ENCODE data around the gene TECR. TPM values are rescaled to one million over a fixed set of nuclear protein-coding genes. Genes with fewer than 3 reads are reported as not detected.
A peak's percentile ranks its signal among the peaks of the same experiment; 100 is the strongest.

Gene TECR
- total RNA-seq, 2 experiments from 2014 or later: 217 to 232 TPM

- intact Hi-C loops (cut with DNase I, micrococcal nuclease): no loop called here
These were observed 10.0 kb upstream of the TECR start for GRCh38 chr19:14519245-14519859.

GRCh38 chr19:14519860-14520407 is 9.5 kb upstream of the TECR start:
- peaks cover 20% of the 10 kb centered on the region for H3K36me3 ChIP-seq (ENCODE audit: insufficient read depth, low read length)
- H3K9me3 Mint-ChIP-seq: no peaks in the 10 kb centered on the region
- peak overlapping the region; percentile 39 to 89 for H3K27ac ChIP-seq (ENCODE audit: low read depth in 1 of 2, low read length in 2 of 2)
- H3K27me3 ChIP-seq (ENCODE audit: control insufficient read depth in 1 of 2, insufficient read depth in 2 of 2, low read length in 2 of 2): no peaks in the 10 kb centered on the region
- no peak overlapping the region for H3K4me3 ChIP-seq (ENCODE audit: low read length)
- ATAC-seq (ENCODE audit: poor library complexity) (no peak), DNase-seq (peak in 2 of 14 experiments; percentile 51)
- ChIA-PET CTCF (interaction anchor here (0.6 to 1.4 kb wide), 5 partner anchors 9 to 496 kb away, joined by 3 to 5 read pairs (median 3); partner anchors contain the start of gene TECR), POLR2A (interaction anchor here (1.2 to 9.8 kb wide), 5 partner anchors 12 to 1727 kb away, joined by 3 to 430 read pairs (median 4); partner anchors contain the start of gene NDUFB7)
- peak overlapping the region; percentile 100 for H3K4me3 Mint-ChIP-seq
- peaks cover 77% of the 10 kb centered on the region for H3K4me1 Mint-ChIP-seq (ENCODE audit: low read depth)
- no peak for TF ChIP-seq CTCF (IDR thresholded peaks at IDR 0.05)
- H3K27ac Mint-ChIP-seq: peak overlapping the region; percentile 100
- H3K4me1 ChIP-seq (ENCODE audit: insufficient read depth, low read length): peaks cover 88% of the 10 kb centered on the region
- no peaks in the 10 kb centered on the region for H3K27me3 Mint-ChIP-seq
- no peaks in the 10 kb centered on the region for H3K9me3 ChIP-seq (ENCODE audit: control insufficient read depth in 1 of 2, insufficient read depth in 1 of 2, low read length in 2 of 2)
- intact Hi-C loops (cut with DNase I, micrococcal nuclease): loop anchor here in 1 of 2 experiments (5.0 kb wide), 1 partner anchor 673 kb away; no protein-coding TSS in a partner anchor
- peaks cover 42% of the 10 kb centered on the region for H3K36me3 Mint-ChIP-seq (ENCODE audit: low read depth)

More at GRCh38 chr19:14519245-14519859, 10.0 kb upstream of the TECR start:
- no peaks in the 10 kb centered on the region for H3K9me3 ChIP-seq (ENCODE audit: control insufficient read depth in 1 of 2, insufficient read depth in 1 of 2, low read length in 2 of 2)
- H3K27ac ChIP-seq (ENCODE audit: low read depth in 1 of 2, low read length in 2 of 2): peak overlapping the region; percentile 86 to 89
- H3K4me3 ChIP-seq (ENCODE audit: low read length): no peak overlapping the region
- POLR2A ChIA-PET: interaction anchor here (1.3 to 9.8 kb wide), 7 partner anchors 11 to 1805 kb away, joined by 3 to 430 read pairs (median 12); partner anchors contain the start of genes ADGRE5, IL27RA, KLF2 and NDUFB7
- peak overlapping the region; percentile 100 for H3K4me3 Mint-ChIP-seq
- H3K36me3 Mint-ChIP-seq (ENCODE audit: low read depth): peaks cover 47% of the 10 kb centered on the region
- H3K27me3 Mint-ChIP-seq: no peaks in the 10 kb centered on the region
- DNase-seq (peak in 1 of 14 experiments; percentile 38), ATAC-seq (ENCODE audit: poor library complexity) (no peak)
- peaks cover 81% of the 10 kb centered on the region for H3K4me1 Mint-ChIP-seq (ENCODE audit: low read depth)
- peaks cover 26% of the 10 kb centered on the region for H3K36me3 ChIP-seq (ENCODE audit: insufficient read depth, low read length)
- peak overlapping the region; percentile 100 for H3K27ac Mint-ChIP-seq
- no peaks in the 10 kb centered on the region for H3K9me3 Mint-ChIP-seq
- CTCF ChIA-PET: interaction anchor here (0.9 to 1.4 kb wide), 4 partner anchors 9 to 37 kb away, joined by 3 to 5 read pairs (median 4); partner anchors contain the start of gene TECR
- no peaks in the 10 kb centered on the region for H3K27me3 ChIP-seq (ENCODE audit: control insufficient read depth in 1 of 2, insufficient read depth in 2 of 2, low read length in 2 of 2)
- H3K4me1 ChIP-seq (ENCODE audit: insufficient read depth, low read length): peaks cover 88% of the 10 kb centered on the region
- TF ChIP-seq CTCF (IDR thresholded peaks at IDR 0.05): no peak

- H3K27me3 ChIP-seq (ENCODE audit: control insufficient read depth in 1 of 2, insufficient read depth in 2 of 2, low read length in 2 of 2): no peaks in the 10 kb centered on the region
- CTCF ChIA-PET: interaction anchor here (0.6 to 1.4 kb wide), 3 partner anchors 31 to 497 kb away, joined by 3 to 4 read pairs (median 3); no protein-coding TSS in a partner anchor
- H3K27ac ChIP-seq (ENCODE audit: low read depth in 1 of 2, low read length in 2 of 2): peak overlapping the region; percentile 39 to 96
- DNase-seq (no peak), ATAC-seq (ENCODE audit: poor library complexity) (no peak)
- peaks cover 14% of the 10 kb centered on the region for H3K36me3 ChIP-seq (ENCODE audit: insufficient read depth, low read length)
- Mint-ChIP-seq H3K27ac (peak overlapping the region; percentile 100), H3K4me3 (peak overlapping the region; percentile 100), H3K9me3 (no peaks in the 10 kb centered on the region), H3K4me1 (ENCODE audit: low read depth) (peaks cover 75% of the 10 kb centered on the region), H3K27me3 (no peaks in the 10 kb centered on the region), H3K36me3 (ENCODE audit: low read depth) (peaks cover 36% of the 10 kb centered on the region)
- POLR2A ChIA-PET: interaction anchor here (1.2 to 9.8 kb wide), 6 partner anchors 12 to 1727 kb away, joined by 3 to 430 read pairs (median 10); partner anchors contain the start of genes GIPC1 and NDUFB7
- no peak for TF ChIP-seq CTCF (IDR thresholded peaks at IDR 0.05)
- H3K4me3 ChIP-seq (ENCODE audit: low read length): no peak overlapping the region
- intact Hi-C loops (cut with DNase I, micrococcal nuclease): loop anchor here in 1 of 2 experiments (5.0 kb wide), 1 partner anchor 673 kb away; no protein-coding TSS in a partner anchor
- H3K9me3 ChIP-seq (ENCODE audit: control insufficient read depth in 1 of 2, insufficient read depth in 1 of 2, low read length in 2 of 2): no peaks in the 10 kb centered on the region
- H3K4me1 ChIP-seq (ENCODE audit: insufficient read depth, low read length): peaks cover 86% of the 10 kb centered on the region
These were observed 8.9 kb upstream of the TECR start for GRCh38 chr19:14520543-14520942.

All from CD4-positive, alpha-beta T cell (primary cell).